K562 (cell line): Measurements from ENCODE around the gene USP5. TPM values are rescaled to one million over a fixed set of nuclear protein-coding genes. Genes with fewer than 3 reads are reported as not detected.
"Not testable (repeated sequence)": the region's sequence is repeated elsewhere in the genome, so short reads cannot be mapped to it uniquely, and the experiment has no call there.

ENCODE experiments used
- ATAC-seq: fragments of 200-7000 bp; cut with Tn5 transposase; 3 replicates; pipeline ENCODE4 v1.9.1; 2020; ENCODE audit warnings: moderate library complexity
- BruUV-seq: library from RNA; stranded (reverse); fragments of 400-500 nt; replicated peaks from 2 replicates; lab custom pipeline; 2021; lab: Mats Ljungman, UMichigan
- CTCF ChIA-PET: fragments of 300-600 bp; formaldehyde crosslinking; extraction: SDS; loops from one replicate; lab custom pipeline; 2021; ENCODE audit warnings: low intra/inter-chr PET ratio; lab: Yijun Ruan, JAX
- POLR2A ChIA-PET: fragments of 300-600, 350-650 bp; sonication (Branson Sonifier 250); formaldehyde crosslinking; extraction: SDS; loops from one replicate; lab custom pipeline; 2021; ENCODE audit warnings: antibody characterized with exemption, inconsistent platforms; lab: Yijun Ruan, JAX
- DNase-seq, 4 experiments: peaks; one replicate each; pipeline versions ENCODE4 v3.0.0 to v3.0.0-alpha.2; 2011 to 2018; ENCODE audit warnings: low spot score in 3 of 4, mixed read lengths in 3 of 4; ENCODE audit errors: extremely low read depth in 1 of 4
- FAIRE-seq: peaks from 2 replicates; lab custom pipeline; 2011; peaks lifted over from hg19 to GRCh38; lab: Jason Lieb, UNC
- H2AFZ ChIP-seq: 2 replicates; pipeline ENCODE4 v1.6.0; 2011; ENCODE audit warnings: low read depth, low read length, control low read depth, inconsistent platforms
- H3K27ac ChIP-seq: fragments of 200-600 bp; 3 replicates; pipeline ENCODE4 v1.8.0; 2011; ENCODE audit warnings: low read depth, mild to moderate bottlenecking, control low read depth, inconsistent platforms, low read length, moderate library complexity, mixed read lengths; ENCODE audit errors: extremely low read depth
- H3K27me3 ChIP-seq, 2 experiments: fragments of 300-600 bp in 1 of 2; 2 replicates in 1 of 2; 3 replicates in 1 of 2; pipeline versions ENCODE4 v1.6.0 to v1.8.0; 2011; ENCODE audit warnings: inconsistent platforms in 2 of 2, low read length in 2 of 2, mild to moderate bottlenecking in 1 of 2, mixed read lengths in 1 of 2, moderate library complexity in 1 of 2; ENCODE audit not compliant: control insufficient read depth in 2 of 2, insufficient read depth in 2 of 2
- H3K36me3 ChIP-seq: fragments of 300-600 bp; 3 replicates; pipeline ENCODE4 v1.8.0; 2011; ENCODE audit warnings: mild to moderate bottlenecking, low read length, inconsistent platforms; ENCODE audit not compliant: control insufficient read depth, insufficient read depth
- H3K4me1 ChIP-seq, 2 experiments: fragments of 200-600 bp in 1 of 2; replicated peaks in 1 of 2; 2 replicates in 1 of 2; 3 replicates in 1 of 2; pipeline versions ENCODE4 v1.5.1 to v1.8.0; 2011; ENCODE audit warnings: inconsistent platforms in 2 of 2, low read length in 2 of 2, mild to moderate bottlenecking in 1 of 2, mixed read lengths in 1 of 2, moderate library complexity in 1 of 2; ENCODE audit not compliant: control insufficient read depth in 2 of 2, insufficient read depth in 2 of 2
- H3K4me2 ChIP-seq: 2 replicates; pipeline ENCODE4 v1.6.1; 2011; ENCODE audit warnings: low read length, control low read depth, inconsistent platforms, mixed read lengths; ENCODE audit not compliant: insufficient read depth
- H3K4me3 ChIP-seq: fragments of 200-600 bp; sonication (generic), shearing (Covaris generic); 2 replicates; pipeline ENCODE4 v1.5.1; 2016; ENCODE audit warnings: control low read depth, inconsistent platforms
- H3K79me2 ChIP-seq: fragments of 200-600 bp; 3 replicates; pipeline ENCODE4 v1.8.0; 2011; ENCODE audit warnings: low read length, inconsistent platforms; ENCODE audit not compliant: control insufficient read depth, insufficient read depth
- H3K9ac ChIP-seq, 2 experiments: 2 replicates each; pipeline versions ENCODE4 v1.6.0 to v1.6.1; 2011; ENCODE audit warnings: low read depth in 2 of 2, low read length in 2 of 2, control low read depth in 1 of 2, inconsistent platforms in 1 of 2, mild to moderate bottlenecking in 1 of 2, mixed read lengths in 1 of 2; ENCODE audit not compliant: insufficient read depth in 1 of 2
- H3K9me1 ChIP-seq: one replicate; pipeline ENCODE4 v1.6.0; 2011; ENCODE audit warnings: inconsistent platforms, mild to moderate bottlenecking, low read length, moderate library complexity; ENCODE audit not compliant: control insufficient read depth, insufficient read depth
- H3K9me3 ChIP-seq: replicated peaks from 2 replicates; pipeline ENCODE4 v1.5.1; 2011; ENCODE audit warnings: low read depth, low read length, inconsistent platforms; ENCODE audit not compliant: control insufficient read depth, insufficient read depth
- H4K20me1 ChIP-seq: replicated peaks from 2 replicates; pipeline ENCODE4 v1.6.1; 2011; ENCODE audit warnings: low read length, inconsistent platforms, mixed read lengths; ENCODE audit not compliant: control insufficient read depth, insufficient read depth
- ARNT ChIP-seq, 2 experiments: fragments of 450-650 bp; IDR thresholded peaks; 2 replicates each; pipeline ENCODE4 v1.6.1; 2016; ENCODE audit warnings: mild to moderate bottlenecking in 1 of 2
- BHLHE40 ChIP-seq: IDR thresholded peaks from 2 replicates; pipeline ENCODE4 v1.6.1; 2011; ENCODE audit warnings: low read length, improper control_type of control experiment
- CBFA2T3 ChIP-seq: fragments of 450-650 bp; IDR thresholded peaks from 2 replicates; pipeline ENCODE4 v1.6.1; 2017
- ERF ChIP-seq: fragments of 450-650 bp; formaldehyde crosslinking; IDR thresholded peaks from 2 replicates; pipeline ENCODE4 v1.4.0; 2020; ENCODE audit warnings: mild to moderate bottlenecking, mixed read lengths
- HBP1 ChIP-seq: fragments of 450-650 bp; formaldehyde crosslinking; IDR thresholded peaks from 2 replicates; pipeline ENCODE4 v1.4.0; 2022; ENCODE audit warnings: missing genetic modification characterization
- MCM2 ChIP-seq: fragments of 450-650 bp; IDR thresholded peaks from 2 replicates; pipeline ENCODE4 v1.6.1; 2017; ENCODE audit warnings: low read depth, mild to moderate bottlenecking
- SIN3B ChIP-seq: fragments of 450-650 bp; IDR thresholded peaks from 2 replicates; pipeline ENCODE4 v1.6.1; 2017; ENCODE audit warnings: low read depth, mild to moderate bottlenecking, moderate library complexity
- TRIM24 ChIP-seq, 2 experiments: fragments of 450-650 bp; IDR thresholded peaks; 2 replicates each; pipeline ENCODE4 v1.6.1; 2016
- YBX1 ChIP-seq: fragments of 450-650 bp; IDR thresholded peaks from 2 replicates; pipeline ENCODE4 v1.7.1; 2016; ENCODE audit warnings: mild to moderate bottlenecking
- ZNF282 ChIP-seq: sonication (generic); formaldehyde crosslinking; IDR thresholded peaks from 2 replicates; pipeline ENCODE4 v1.8.1; 2023; ENCODE audit warnings: missing genetic modification reagents
- WGBS: fragments of 100-300 bp; shearing (Covaris generic); methylation state at CpG from one replicate; pipeline ENCODE4 v1.1.6; 2016; ENCODE audit warnings: low coverage, mixed read lengths; ENCODE audit not compliant: insufficient coverage; ENCODE audit errors: missing lambda C conversion rate; 5-methylcytosine and 5-hydroxymethylcytosine counted together
- in situ Hi-C: fragments of 300-500 bp; cut with MboI; formaldehyde crosslinking; loops from 4 replicates; pipeline ENCODE4 v1.15.0; 2018; ENCODE audit warnings: inconsistent platforms, mixed read lengths
- intact Hi-C: fragments of 100-400 bp; cut with micrococcal nuclease; formaldehyde crosslinking; loops from 2 replicates; pipeline ENCODE4 v1.14.2; 2022
- polyA plus RNA-seq, 8 experiments: library from polyadenylated mRNA; depleted of rRNA in 4 of 8; stranded (reverse) in 5 of 8; unstranded in 3 of 8; fragments of >200 nt; fragmentation: Nextera tagmentation in 2 of 8; fragmentation: Illumina TruSeq in 1 of 8; extraction: Ambion mirVana in 2 of 8; extraction: Trizol in 1 of 8; gene quantifications; 2 replicates each; pipeline versions ENCODE4 v1.2.1 to v1.2.3, GENCODE V29; 2011 to 2014; ENCODE audit warnings: inconsistent platforms in 1 of 8, missing spikeins in 1 of 8
- total RNA-seq, 7 experiments: library from RNA; depleted of rRNA in 6 of 7; stranded (reverse); fragments of >200 nt in 6 of 7; fragmentation: Illumina TruSeq in 2 of 7; extraction: Trizol in 2 of 7; gene quantifications; 2 replicates each; pipeline versions ENCODE4 v1.2.1 to v1.2.3, GENCODE V29; 2011 to 2021; ENCODE audit warnings: low replicate concordance in 1 of 7

Gene USP5
- total and polyA plus RNA-seq, 9 of the 15 experiments (the other 6 are each of a cell fraction or from before 2014, with no cell fraction given), result 1.4 to 107 (median 48.6) TPM

GRCh38 chr12:6905414-6906040 lies 53.6 kb downstream of the USP5 start:
- no TSS peak for BruUV-seq
- Histone ChIP-seq H4K20me1 (no peaks in the 10 kb centered on the region), H3K27ac (peak overlapping the region; percentile 67; the same call in 2 of the 3 replicates), H3K9me3 (no peaks in the 10 kb centered on the region; the same call in 1 of the 2 replicates), H3K27me3 (no peaks in the 10 kb centered on the region), H3K4me1 (peaks cover 11 to 15% of the 10 kb centered on the region in 2 experiments; a peak in 4 of 5 replicates), H2AFZ (peak overlapping the region; percentile 98; the same call in 1 of the 2 replicates), H3K4me3 (peak overlapping the region; percentile 68), H3K9me1 (no peaks in the 10 kb centered on the region), H3K79me2 (no peaks in the 10 kb centered on the region), H3K36me3 (no peaks in the 10 kb centered on the region), H3K9ac (peak overlapping the region; percentile 79 to 85; a peak in 3 of 4 replicates), H3K4me2 (peak overlapping the region; percentile 96)
- CTCF ChIA-PET, result no interaction called here
- in situ Hi-C loops, result no loop called here
- no peak for FAIRE-seq
- intact Hi-C loops, result no loop called here
- ATAC-seq, result no peak
- 5% methylated on average over 5 of the region's 5 CpGs for WGBS
- POLR2A ChIA-PET, result interaction anchor here (0.6 to 1.5 kb wide), 6 partner anchors 36 to 325 kb away, joined by 3 to 6 read pairs (median 3); no protein-coding TSS in a partner anchor
- DNase-seq, result peak in 1 of 4 experiments; percentile 22
- TF ChIP-seq ARNT (IDR thresholded peaks at IDR 0.05), result peak in 1 of 2 experiments; percentile 99; a peak in 2 of 4 replicates
- TF ChIP-seq BHLHE40, result 0 out of 2 replicates have a peak, but pooled peaks have one; percentile 20
- TF ChIP-seq ERF (CRISPR knock-in tag), result no peak
- TF ChIP-seq HBP1 (CRISPR knock-in tag), result no peak
- TF ChIP-seq SIN3B, result no peak
- no peak for TF ChIP-seq MCM2
- 0 out of 2 replicates have a peak, but pooled peaks have one; percentile 12 for TF ChIP-seq YBX1
- no peak for TF ChIP-seq ZNF282 (CRISPR knock-in tag)
- TF ChIP-seq CBFA2T3, result peak; percentile 33; the same call in 1 of the 2 replicates
- TF ChIP-seq TRIM24 (IDR thresholded peaks at IDR 0.05), result no peak

- H4K20me1 ChIP-seq, H3K9ac ChIP-seq, H3K36me3 ChIP-seq, H3K4me2 ChIP-seq, H3K27ac ChIP-seq, DNase-seq, FAIRE-seq, H3K9me1 ChIP-seq, H3K27me3 ChIP-seq, H3K79me2 ChIP-seq, H3K9me3 ChIP-seq, H2AFZ ChIP-seq, BruUV-seq, intact Hi-C loops, CTCF ChIA-PET, H3K4me3 ChIP-seq, in situ Hi-C loops, ATAC-seq: not testable (repeated sequence)
- H3K4me1 ChIP-seq, result peaks cover 14 to 15% of the 10 kb centered on the region in 2 experiments; a peak in 4 of 5 replicates
- POLR2A ChIA-PET, result interaction anchor here (0.6 to 2.1 kb wide), 3 partner anchors 9 to 43 kb away, joined by 3 to 6 read pairs (median 4); no protein-coding TSS in a partner anchor
- 83% methylated on average over 8 of the region's 11 CpGs for WGBS
Measured at GRCh38 chr12:6908141-6908540, 56.2 kb downstream of the USP5 start.
